ENCODE results near the gene USP48. TPM values are rescaled to one million over a fixed set of nuclear protein-coding genes. Genes with fewer than 3 reads are reported as not detected.

Gene USP48
- total and polyA plus RNA-seq, 3 experiments from 2014 or later: 41.4 to 61.5 (median 60.6) TPM

DNA sequence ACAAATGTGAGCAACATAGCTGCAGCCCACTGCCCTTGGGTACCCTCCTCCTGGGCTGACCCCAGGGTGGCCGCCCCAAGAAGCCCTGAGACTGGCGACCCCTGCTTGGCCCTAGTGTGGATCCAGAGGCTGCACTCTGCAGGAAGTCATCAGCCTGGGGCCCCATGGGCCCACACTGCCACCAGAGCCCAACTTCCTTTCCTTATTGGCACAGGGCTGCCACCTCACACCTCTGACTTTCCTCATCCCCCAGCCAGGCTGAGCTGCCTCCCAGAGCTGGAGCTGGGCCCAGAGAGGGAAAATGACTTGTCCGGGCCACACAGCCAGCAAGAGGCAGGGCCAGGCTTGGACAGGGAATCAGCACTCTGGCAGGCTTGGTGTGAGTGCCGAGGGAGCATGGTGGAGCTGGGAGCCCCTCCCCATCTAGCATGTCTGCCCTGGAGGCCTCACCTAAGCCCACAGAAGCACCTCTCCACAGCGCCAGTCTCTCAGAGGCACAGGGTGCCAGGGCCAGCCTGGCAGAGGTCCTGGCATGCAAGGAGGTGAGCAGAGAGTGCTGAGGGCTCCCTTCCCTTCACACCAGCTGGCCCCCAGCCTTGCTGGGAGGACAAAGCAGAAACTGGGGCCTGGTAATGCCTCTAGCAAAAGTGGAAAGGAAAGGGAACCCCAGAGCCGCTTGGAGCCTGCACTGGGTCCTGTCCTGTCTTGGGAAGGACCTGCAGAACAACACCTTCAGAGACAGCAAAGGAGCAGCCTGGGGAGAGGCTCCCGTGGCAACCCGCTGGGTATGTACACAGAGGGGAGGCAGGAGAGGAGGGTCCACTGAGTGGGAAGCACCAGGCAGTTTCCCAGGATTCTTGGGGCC lies 117.0 kb downstream of the USP48 start:
- Histone ChIP-seq H3K9me3 (ENCODE audit: low read length) (no peaks in the 10 kb centered on the region), H3K4me3 (ENCODE audit: low read length) (no peak overlapping the region), H3K36me3 (ENCODE audit: insufficient read depth, low read length) (no peaks in the 10 kb centered on the region), H3K4me1 (ENCODE audit: insufficient read depth, low read length) (peaks cover 20% of the 10 kb centered on the region), H3K27me3 (ENCODE audit: insufficient read depth, low read length, poor library complexity, severe bottlenecking) (peaks cover 37% of the 10 kb centered on the region), H3K27ac (ENCODE audit: low read depth, low read length) (no peak overlapping the region)
- Mint-ChIP-seq H3K9me3 (no peaks in the 10 kb centered on the region), H3K27ac (no peak overlapping the region), H3K4me1 (peaks cover 3 to 18% (median 6%) of the 10 kb centered on the region in 3 donors), H3K4me3 (peak overlapping the region in 1 of 7 donors; percentile 24), H3K36me3 (no peaks in the 10 kb centered on the region), H3K27me3 (peaks cover 48 to 60% of the 10 kb centered on the region in 2 donors)
- ChIA-PET CTCF (no interaction called here), POLR2A (no interaction called here)
- no peak for DNase-seq

DNA sequence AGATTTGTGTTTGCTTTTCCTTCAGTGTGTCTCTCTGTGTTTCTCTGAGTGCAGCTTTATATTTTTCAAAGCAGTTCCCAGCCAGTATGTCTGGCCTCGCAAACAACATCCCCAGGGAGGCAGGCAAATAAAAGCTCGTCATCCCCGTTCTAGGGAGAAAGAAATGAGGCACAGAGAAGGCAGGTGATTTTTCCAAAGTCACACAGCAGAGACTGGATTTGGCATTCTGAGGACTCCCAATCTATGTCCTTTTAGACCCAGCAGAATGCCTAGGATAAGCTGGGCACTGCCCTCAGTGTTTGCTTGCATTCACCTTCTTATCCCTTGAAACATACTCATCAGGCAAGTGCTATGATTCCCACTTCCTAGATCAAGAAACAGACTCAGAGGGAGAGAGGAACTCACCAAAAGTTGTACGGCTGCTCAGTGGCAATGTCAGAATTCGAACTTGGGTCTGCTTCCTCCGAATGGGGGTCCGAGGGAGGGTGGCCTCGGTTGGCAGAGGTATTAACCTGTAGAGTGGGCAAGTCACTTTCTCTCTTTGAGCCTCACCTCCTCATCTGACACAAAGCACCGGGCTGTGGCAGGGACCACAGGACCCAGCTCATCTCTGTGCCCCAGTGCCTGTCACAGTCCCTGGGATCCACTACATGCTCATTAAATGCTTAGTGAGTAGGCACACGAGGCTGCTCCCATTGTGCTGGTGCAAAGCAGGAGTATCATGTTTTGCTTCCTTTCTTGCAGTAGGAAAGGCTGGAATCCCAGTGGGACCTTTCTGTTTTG lies 118.0 kb downstream of the USP48 start:
- H3K9me3 ChIP-seq (ENCODE audit: low read length): no peaks in the 10 kb centered on the region
- Mint-ChIP-seq H3K27ac (no peak overlapping the region), H3K4me3 (no peak overlapping the region), H3K27me3 (peaks cover 51 to 63% of the 10 kb centered on the region in 2 donors), H3K36me3 (no peaks in the 10 kb centered on the region), H3K4me1 (peaks cover under 1 to 12% (median 3%) of the 10 kb centered on the region in 3 donors), H3K9me3 (no peaks in the 10 kb centered on the region)
- no peak overlapping the region for H3K27ac ChIP-seq (ENCODE audit: low read depth, low read length)
- ChIA-PET POLR2A (no interaction called here), CTCF (no interaction called here)
- H3K36me3 ChIP-seq (ENCODE audit: insufficient read depth, low read length): no peaks in the 10 kb centered on the region
- no peak for DNase-seq
- peaks cover 17% of the 10 kb centered on the region for H3K4me1 ChIP-seq (ENCODE audit: insufficient read depth, low read length)
- no peak overlapping the region for H3K4me3 ChIP-seq (ENCODE audit: low read length)
- H3K27me3 ChIP-seq (ENCODE audit: insufficient read depth, low read length, poor library complexity, severe bottlenecking): peaks cover 37% of the 10 kb centered on the region

DNA sequence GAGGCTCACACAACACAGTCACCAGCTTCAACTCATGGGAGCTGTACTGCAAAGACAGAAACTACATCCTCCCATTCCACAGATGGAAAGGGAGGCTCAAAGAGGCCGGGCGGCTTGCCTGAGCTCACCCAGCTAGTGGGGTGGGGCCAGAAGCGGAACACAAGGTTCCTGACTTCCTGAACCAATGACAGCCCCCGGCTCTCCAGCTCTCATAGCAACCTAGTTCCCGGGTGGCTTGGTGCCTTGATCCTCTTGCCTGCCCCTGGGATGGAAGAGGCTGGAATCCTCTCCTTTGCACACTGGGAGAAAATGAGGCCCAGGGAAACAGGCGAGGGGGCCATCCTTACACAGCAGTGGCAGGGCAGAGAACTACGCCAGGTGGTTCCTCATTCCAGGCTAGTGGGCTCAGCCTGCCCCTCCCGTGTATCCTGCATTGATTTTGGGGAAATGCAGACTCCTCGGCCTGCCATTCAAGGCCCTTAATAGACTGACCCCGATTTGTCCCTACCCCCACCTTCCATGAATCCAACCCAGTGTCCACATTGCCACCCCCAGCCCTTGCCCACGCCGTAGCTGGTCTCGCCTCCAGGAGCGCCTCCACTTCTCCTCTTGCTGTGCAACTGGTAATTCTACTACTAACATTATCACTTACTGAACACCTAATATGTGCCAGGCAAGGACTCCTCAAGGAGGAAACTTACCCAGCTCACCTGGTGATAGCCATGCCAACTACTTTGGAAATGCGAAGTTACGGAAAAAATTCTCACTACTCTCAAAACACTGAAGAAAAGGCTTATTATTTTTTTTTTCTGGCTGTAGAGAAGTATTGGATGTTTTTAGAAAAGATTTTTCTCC lies 118.8 kb downstream of the USP48 start:
- CTCF ChIA-PET: no interaction called here
- H3K4me1 Mint-ChIP-seq: peaks cover 4 to 13% (median 5%) of the 10 kb centered on the region in 3 donors
- no peak for DNase-seq
- Histone ChIP-seq H3K4me3 (ENCODE audit: low read length) (no peak overlapping the region), H3K9me3 (ENCODE audit: low read length) (no peaks in the 10 kb centered on the region), H3K27ac (ENCODE audit: low read depth, low read length) (no peak overlapping the region), H3K4me1 (ENCODE audit: insufficient read depth, low read length) (peaks cover 22% of the 10 kb centered on the region), H3K27me3 (ENCODE audit: insufficient read depth, low read length, poor library complexity, severe bottlenecking) (peaks cover 41% of the 10 kb centered on the region), H3K36me3 (ENCODE audit: insufficient read depth, low read length) (no peaks in the 10 kb centered on the region)
- POLR2A ChIA-PET: no interaction called here
- H3K4me3 Mint-ChIP-seq: no peak overlapping the region
- H3K36me3 Mint-ChIP-seq: no peaks in the 10 kb centered on the region
- no peak overlapping the region for H3K27ac Mint-ChIP-seq
- H3K27me3 Mint-ChIP-seq: peaks cover 49 to 59% of the 10 kb centered on the region in 2 donors
- H3K9me3 Mint-ChIP-seq: no peaks in the 10 kb centered on the region

DNA sequence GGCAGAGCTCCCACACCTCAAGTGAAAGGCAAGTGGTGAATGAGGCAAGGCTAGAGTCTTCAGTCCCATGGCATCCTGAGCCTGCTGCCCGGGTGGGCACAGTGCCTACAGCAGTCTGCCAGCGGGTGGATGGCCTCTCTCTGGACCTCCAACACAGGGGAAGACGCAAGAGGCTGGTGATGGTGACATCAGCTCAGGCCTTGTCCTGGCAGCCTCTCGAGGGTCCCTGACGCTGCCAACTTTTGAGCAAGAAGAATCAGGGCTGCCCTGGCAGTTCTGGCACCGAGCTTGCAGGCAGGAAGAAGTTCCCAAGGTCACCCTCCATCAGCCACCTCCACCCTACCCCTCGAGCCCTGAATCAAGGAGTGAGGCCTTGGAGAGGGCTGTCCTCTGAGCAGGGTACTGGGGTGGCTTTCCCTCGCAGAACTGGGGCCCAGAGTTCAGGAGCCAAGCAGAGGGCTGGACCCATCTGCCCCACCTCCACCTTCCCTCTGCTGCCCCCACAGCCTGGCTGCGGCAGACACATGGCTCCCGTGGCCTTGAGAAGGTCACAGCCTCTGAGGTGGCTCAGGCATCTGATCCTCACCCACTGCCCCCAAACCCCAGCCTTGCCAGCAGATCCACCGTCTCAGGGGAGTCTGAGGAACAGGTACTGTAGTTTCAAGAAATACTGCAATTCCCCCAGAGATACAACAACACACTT lies 119.5 kb downstream of the USP48 start:
- Histone ChIP-seq H3K27me3 (ENCODE audit: insufficient read depth, low read length, poor library complexity, severe bottlenecking) (peaks cover 38% of the 10 kb centered on the region), H3K36me3 (ENCODE audit: insufficient read depth, low read length) (no peaks in the 10 kb centered on the region), H3K9me3 (ENCODE audit: low read length) (no peaks in the 10 kb centered on the region), H3K4me1 (ENCODE audit: insufficient read depth, low read length) (peaks cover 17% of the 10 kb centered on the region), H3K27ac (ENCODE audit: low read depth, low read length) (no peak overlapping the region), H3K4me3 (ENCODE audit: low read length) (no peak overlapping the region)
- H3K4me3 Mint-ChIP-seq: no peak overlapping the region
- peaks cover 4 to 10% (median 5%) of the 10 kb centered on the region in 3 donors for H3K4me1 Mint-ChIP-seq
- CTCF ChIA-PET: no interaction called here
- no peaks in the 10 kb centered on the region for H3K36me3 Mint-ChIP-seq
- no peak overlapping the region for H3K27ac Mint-ChIP-seq
- H3K27me3 Mint-ChIP-seq: peaks cover 47 to 59% of the 10 kb centered on the region in 2 donors
- POLR2A ChIA-PET: no interaction called here
- DNase-seq: no peak
- no peaks in the 10 kb centered on the region for H3K9me3 Mint-ChIP-seq

DNA sequence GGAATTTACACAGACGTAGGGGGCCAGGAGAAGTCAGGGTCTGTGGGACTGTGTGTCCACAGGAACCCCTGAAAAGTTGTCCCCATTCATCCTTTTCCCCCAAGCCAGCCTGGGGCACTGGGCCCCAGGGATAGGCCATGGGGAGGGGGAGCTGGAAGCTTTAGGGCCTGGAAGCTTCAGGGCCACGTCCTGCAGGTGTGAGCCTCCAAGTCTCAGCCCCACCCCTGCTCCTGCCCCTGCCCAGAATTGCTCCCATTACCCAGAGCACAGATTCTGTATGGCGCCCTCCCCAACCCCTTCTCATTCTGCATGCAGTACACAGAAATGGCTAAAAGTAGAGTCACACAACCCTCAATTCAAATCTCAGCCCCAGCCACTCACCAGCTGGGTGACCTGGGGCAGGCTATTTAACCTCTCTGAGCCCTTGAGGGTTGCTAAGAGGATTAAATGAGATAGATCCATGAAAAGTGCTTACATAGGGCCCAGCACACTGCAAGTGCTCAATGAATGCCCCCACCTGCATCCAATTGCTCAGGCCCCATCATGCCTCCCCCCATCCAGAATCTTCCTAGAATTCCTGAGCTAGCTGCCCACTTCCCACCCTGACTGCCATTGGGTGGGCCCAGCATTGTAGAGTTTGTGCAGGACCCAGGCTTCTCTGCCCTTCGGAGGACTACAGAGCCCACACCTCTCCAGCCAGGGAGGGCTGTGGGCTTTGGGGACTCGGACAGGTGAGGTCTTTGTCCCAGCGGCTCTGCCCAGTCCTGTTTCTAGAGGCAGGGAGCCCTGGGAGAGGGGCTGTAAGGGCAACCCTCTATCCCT lies 120.3 kb downstream of the USP48 start:
- ChIA-PET CTCF (no interaction called here), POLR2A (no interaction called here)
- DNase-seq: no peak
- Mint-ChIP-seq H3K4me1 (peaks cover 4 to 7% (median 5%) of the 10 kb centered on the region in 3 donors), H3K27ac (no peak overlapping the region), H3K9me3 (no peaks in the 10 kb centered on the region), H3K36me3 (no peaks in the 10 kb centered on the region), H3K27me3 (peaks cover 41 to 51% of the 10 kb centered on the region in 2 donors), H3K4me3 (no peak overlapping the region)
- H3K4me1 ChIP-seq (ENCODE audit: insufficient read depth, low read length): peaks cover 9% of the 10 kb centered on the region
- no peaks in the 10 kb centered on the region for H3K36me3 ChIP-seq (ENCODE audit: insufficient read depth, low read length)
- H3K9me3 ChIP-seq (ENCODE audit: low read length): no peaks in the 10 kb centered on the region
- no peak overlapping the region for H3K27ac ChIP-seq (ENCODE audit: low read depth, low read length)
- H3K4me3 ChIP-seq (ENCODE audit: low read length): no peak overlapping the region
- H3K27me3 ChIP-seq (ENCODE audit: insufficient read depth, low read length, poor library complexity, severe bottlenecking): peaks cover 30% of the 10 kb centered on the region

DNA sequence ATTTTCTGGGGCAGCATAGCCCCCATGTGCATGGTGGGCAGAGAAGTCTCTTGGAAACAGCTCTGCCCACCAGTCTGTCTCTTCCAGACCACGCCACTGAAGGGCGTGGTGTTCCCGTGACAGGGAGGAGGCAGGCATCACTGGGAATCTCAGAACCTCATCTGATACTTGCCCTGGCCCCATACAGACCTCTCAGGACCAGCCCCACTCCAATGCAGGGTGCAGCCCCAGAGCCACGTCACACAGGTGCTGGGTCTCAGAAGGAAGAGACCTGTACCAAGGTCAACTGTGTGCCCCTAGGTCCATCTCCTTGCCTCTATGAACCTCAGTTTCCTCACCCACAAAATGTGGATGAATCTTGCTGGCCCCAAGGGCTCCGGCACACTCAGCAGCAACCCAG lies 121.1 kb downstream of the USP48 start:
- H3K36me3 Mint-ChIP-seq: no peaks in the 10 kb centered on the region
- no peak overlapping the region for H3K27ac ChIP-seq (ENCODE audit: low read depth, low read length)
- CTCF ChIA-PET: no interaction called here

DNA sequence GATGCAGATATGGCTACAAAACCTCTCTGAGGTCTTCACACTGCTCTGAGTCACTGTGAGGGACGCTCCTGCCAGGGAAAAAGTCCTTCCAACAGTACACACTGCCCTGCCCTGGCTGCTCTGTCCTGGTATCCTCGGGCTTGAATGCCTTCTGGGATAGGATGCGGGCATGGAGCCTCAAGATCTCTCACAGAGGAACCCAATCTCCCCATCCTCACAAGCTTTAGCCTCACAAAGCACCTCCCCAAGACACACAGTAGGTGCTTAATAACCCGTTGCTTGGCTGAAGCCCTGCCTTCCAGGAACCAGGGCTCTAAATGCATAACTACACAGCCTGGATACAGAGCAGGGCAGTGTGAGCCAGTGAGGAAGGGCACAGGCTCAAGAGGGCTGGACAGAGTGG lies 123.0 kb downstream of the USP48 start:
- peak in 1 of 5 donors; percentile 16 for DNase-seq
- CTCF ChIA-PET: interaction anchor here (0.9 to 1.4 kb wide), 4 partner anchors 10 to 122 kb away, joined by 3 to 4 read pairs (median 4); no protein-coding TSS in a partner anchor
- Mint-ChIP-seq H3K27me3 (peaks cover 22 to 30% of the 10 kb centered on the region in 2 donors), H3K27ac (no peak overlapping the region), H3K36me3 (no peaks in the 10 kb centered on the region), H3K4me1 (peaks cover 4 to 7% (median 5%) of the 10 kb centered on the region in 3 donors), H3K9me3 (no peaks in the 10 kb centered on the region), H3K4me3 (peak overlapping the region in 3 of 7 donors; percentile 44 to 78 (median 50))
- no peak overlapping the region for H3K27ac ChIP-seq (ENCODE audit: low read depth, low read length)
- peak overlapping the region; percentile 45 for H3K4me3 ChIP-seq (ENCODE audit: low read length)
- no peaks in the 10 kb centered on the region for H3K36me3 ChIP-seq (ENCODE audit: insufficient read depth, low read length)
- POLR2A ChIA-PET: no interaction called here
- H3K4me1 ChIP-seq (ENCODE audit: insufficient read depth, low read length): peaks cover 8% of the 10 kb centered on the region
- H3K27me3 ChIP-seq (ENCODE audit: insufficient read depth, low read length, poor library complexity, severe bottlenecking): peaks cover 13% of the 10 kb centered on the region
- H3K9me3 ChIP-seq (ENCODE audit: low read length): no peaks in the 10 kb centered on the region

More for the DNA sequence above, 121.1 kb downstream of the USP48 start:
- Mint-ChIP-seq H3K9me3 (no peaks in the 10 kb centered on the region), H3K4me3 (no peak overlapping the region), H3K27me3 (peaks cover 37 to 45% of the 10 kb centered on the region in 2 donors), H3K27ac (no peak overlapping the region), H3K4me1 (peaks cover 4 to 7% (median 5%) of the 10 kb centered on the region in 3 donors)
- Histone ChIP-seq H3K4me3 (ENCODE audit: low read length) (no peak overlapping the region), H3K36me3 (ENCODE audit: insufficient read depth, low read length) (no peaks in the 10 kb centered on the region), H3K9me3 (ENCODE audit: low read length) (no peaks in the 10 kb centered on the region), H3K27me3 (ENCODE audit: insufficient read depth, low read length, poor library complexity, severe bottlenecking) (peaks cover 23% of the 10 kb centered on the region), H3K4me1 (ENCODE audit: insufficient read depth, low read length) (peaks cover 8% of the 10 kb centered on the region)
- POLR2A ChIA-PET: no interaction called here
- DNase-seq: no peak
